GM21447 (cell line): ENCODE data around the gene COL23A1.

Experiments
- ATAC-seq: cut with Tn5 transposase; IDR thresholded peaks from one replicate; pipeline ENCODE4 v1.9.1; 2021; ENCODE audit not compliant: unreplicated experiment

Gene COL23A1

GRCh38 chr5:178387061-178387855 is 202.9 kb downstream of the COL23A1 start:
- no peak for ATAC-seq

GRCh38 chr5:178386336-178386931 is 203.8 kb downstream of the COL23A1 start:
- ATAC-seq: no peak

GRCh38 chr5:178385496-178385890 is 204.7 kb downstream of the COL23A1 start:
- no peak for ATAC-seq

- ATAC-seq: no peak
Measured at GRCh38 chr5:178384816-178385495, 205.2 kb downstream of the COL23A1 start.

GRCh38 chr5:178383919-178384815 is 206.0 kb downstream of the COL23A1 start:
- ATAC-seq: no peak

GRCh38 chr5:178383301-178383918 is 206.8 kb downstream of the COL23A1 start:
- no peak for ATAC-seq

GRCh38 chr5:178382754-178383164 is 207.4 kb downstream of the COL23A1 start:
- no peak for ATAC-seq

GRCh38 chr5:178381921-178382695 is 208.1 kb downstream of the COL23A1 start:
- no peak for ATAC-seq

GRCh38 chr5:178381206-178381605 is 209.0 kb downstream of the COL23A1 start:
- ATAC-seq: no peak

- no peak for ATAC-seq
Measured at GRCh38 chr5:178380541-178381074, 209.6 kb downstream of the COL23A1 start.

GRCh38 chr5:178380086-178380485 is 210.1 kb downstream of the COL23A1 start:
- ATAC-seq: no peak

- ATAC-seq: no peak
Measured at GRCh38 chr5:178378527-178379484, 211.4 kb downstream of the COL23A1 start.

- no peak for ATAC-seq
Measured at GRCh38 chr5:178377583-178378270, 212.5 kb downstream of the COL23A1 start.

- no peak for ATAC-seq
Measured at GRCh38 chr5:178376921-178377582, 213.1 kb downstream of the COL23A1 start.

GRCh38 chr5:178375348-178375747 is 214.8 kb downstream of the COL23A1 start:
- ATAC-seq: no peak

- ATAC-seq: no peak
Measured at GRCh38 chr5:178373711-178374110, 216.5 kb downstream of the COL23A1 start.

GRCh38 chr5:178372142-178372571 is 218.0 kb downstream of the COL23A1 start:
- ATAC-seq: no peak
